A549 (cell line): ENCODE measurements around the gene CYB5D1.
"Not testable (repeated sequence)": the region's sequence is repeated elsewhere in the genome, so short reads cannot be mapped to it uniquely, and the experiment has no call there.

Source experiments
- CEBPB ChIP-seq, 2 experiments: fragments of >200 bp in 1 of 2; sonication (Bioruptor Twin) in 1 of 2; formaldehyde crosslinking in 1 of 2; IDR thresholded peaks; 2 replicates each; pipeline ENCODE4 v1.6.1; 2012 to 2016
- ESRRA ChIP-seq: fragments of 150-350 bp; IDR thresholded peaks from 2 replicates; pipeline ENCODE4 v1.6.1; 2014; ENCODE audit warnings: mild to moderate bottlenecking, low read length, borderline replicate concordance
- POLR2A ChIP-seq: IDR thresholded peaks from 2 replicates; pipeline ENCODE4 v1.6.1; 2012; ENCODE audit warnings: mild to moderate bottlenecking, low read length
- ZFP36 ChIP-seq: fragments of 450-650 bp; IDR thresholded peaks from 2 replicates; pipeline ENCODE4 v1.6.1; 2014; ENCODE audit warnings: borderline replicate concordance; ENCODE audit not compliant: partially characterized antibody
- TF ChIP-seq, protein P1 (sequence below): fragments of >200 bp; sonication (Bioruptor Twin); formaldehyde crosslinking; IDR thresholded peaks from 3 replicates; pipeline ENCODE4 v1.5.1; 2016
- TF ChIP-seq, protein P2 (sequence below): fragments of 200-600 bp; sonication (generic); IDR thresholded peaks from 2 replicates; pipeline ENCODE4 v1.6.1; 2016; ENCODE audit warnings: antibody characterized with exemption, mild to moderate bottlenecking, moderate library complexity

DNA sequence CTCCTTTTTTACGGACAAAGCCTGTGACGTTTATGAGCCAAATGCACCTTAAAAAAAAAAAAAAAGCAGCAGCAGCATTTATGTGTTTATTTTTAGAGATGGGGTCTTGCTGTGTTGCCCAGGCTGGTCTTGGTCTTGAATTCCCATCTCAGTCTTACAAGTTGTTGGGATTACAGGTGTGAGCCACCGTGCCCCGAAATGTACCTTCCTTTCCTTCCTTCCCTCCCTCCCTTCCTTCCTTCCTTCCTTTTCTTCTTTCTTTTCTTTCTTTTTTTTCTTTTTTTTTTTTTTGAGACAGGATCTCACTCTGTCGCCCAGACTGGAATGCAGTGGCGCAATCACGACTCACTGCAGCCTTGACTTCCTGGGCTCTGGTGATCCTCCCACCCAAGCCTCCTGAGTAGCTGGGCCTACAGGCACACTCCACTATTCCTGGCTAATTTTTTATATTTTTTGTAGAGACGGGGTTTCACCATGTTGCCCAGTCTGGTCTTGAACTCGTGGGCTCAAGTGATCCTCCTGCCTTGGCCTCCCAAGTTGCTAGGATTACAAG lies 47.9 kb upstream of the CYB5D1 start:
- not testable (repeated sequence) for TF ChIP-seq ZFP36, POLR2A, ESRRA
- TF ChIP-seq, protein P1, sequence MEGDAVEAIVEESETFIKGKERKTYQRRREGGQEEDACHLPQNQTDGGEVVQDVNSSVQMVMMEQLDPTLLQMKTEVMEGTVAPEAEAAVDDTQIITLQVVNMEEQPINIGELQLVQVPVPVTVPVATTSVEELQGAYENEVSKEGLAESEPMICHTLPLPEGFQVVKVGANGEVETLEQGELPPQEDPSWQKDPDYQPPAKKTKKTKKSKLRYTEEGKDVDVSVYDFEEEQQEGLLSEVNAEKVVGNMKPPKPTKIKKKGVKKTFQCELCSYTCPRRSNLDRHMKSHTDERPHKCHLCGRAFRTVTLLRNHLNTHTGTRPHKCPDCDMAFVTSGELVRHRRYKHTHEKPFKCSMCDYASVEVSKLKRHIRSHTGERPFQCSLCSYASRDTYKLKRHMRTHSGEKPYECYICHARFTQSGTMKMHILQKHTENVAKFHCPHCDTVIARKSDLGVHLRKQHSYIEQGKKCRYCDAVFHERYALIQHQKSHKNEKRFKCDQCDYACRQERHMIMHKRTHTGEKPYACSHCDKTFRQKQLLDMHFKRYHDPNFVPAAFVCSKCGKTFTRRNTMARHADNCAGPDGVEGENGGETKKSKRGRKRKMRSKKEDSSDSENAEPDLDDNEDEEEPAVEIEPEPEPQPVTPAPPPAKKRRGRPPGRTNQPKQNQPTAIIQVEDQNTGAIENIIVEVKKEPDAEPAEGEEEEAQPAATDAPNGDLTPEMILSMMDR = not testable (repeated sequence)
- TF ChIP-seq, protein P2, sequence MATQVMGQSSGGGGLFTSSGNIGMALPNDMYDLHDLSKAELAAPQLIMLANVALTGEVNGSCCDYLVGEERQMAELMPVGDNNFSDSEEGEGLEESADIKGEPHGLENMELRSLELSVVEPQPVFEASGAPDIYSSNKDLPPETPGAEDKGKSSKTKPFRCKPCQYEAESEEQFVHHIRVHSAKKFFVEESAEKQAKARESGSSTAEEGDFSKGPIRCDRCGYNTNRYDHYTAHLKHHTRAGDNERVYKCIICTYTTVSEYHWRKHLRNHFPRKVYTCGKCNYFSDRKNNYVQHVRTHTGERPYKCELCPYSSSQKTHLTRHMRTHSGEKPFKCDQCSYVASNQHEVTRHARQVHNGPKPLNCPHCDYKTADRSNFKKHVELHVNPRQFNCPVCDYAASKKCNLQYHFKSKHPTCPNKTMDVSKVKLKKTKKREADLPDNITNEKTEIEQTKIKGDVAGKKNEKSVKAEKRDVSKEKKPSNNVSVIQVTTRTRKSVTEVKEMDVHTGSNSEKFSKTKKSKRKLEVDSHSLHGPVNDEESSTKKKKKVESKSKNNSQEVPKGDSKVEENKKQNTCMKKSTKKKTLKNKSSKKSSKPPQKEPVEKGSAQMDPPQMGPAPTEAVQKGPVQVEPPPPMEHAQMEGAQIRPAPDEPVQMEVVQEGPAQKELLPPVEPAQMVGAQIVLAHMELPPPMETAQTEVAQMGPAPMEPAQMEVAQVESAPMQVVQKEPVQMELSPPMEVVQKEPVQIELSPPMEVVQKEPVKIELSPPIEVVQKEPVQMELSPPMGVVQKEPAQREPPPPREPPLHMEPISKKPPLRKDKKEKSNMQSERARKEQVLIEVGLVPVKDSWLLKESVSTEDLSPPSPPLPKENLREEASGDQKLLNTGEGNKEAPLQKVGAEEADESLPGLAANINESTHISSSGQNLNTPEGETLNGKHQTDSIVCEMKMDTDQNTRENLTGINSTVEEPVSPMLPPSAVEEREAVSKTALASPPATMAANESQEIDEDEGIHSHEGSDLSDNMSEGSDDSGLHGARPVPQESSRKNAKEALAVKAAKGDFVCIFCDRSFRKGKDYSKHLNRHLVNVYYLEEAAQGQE = not testable (repeated sequence)
- peak; percentile 39 to 81; a peak in 3 of 4 replicates for TF ChIP-seq CEBPB (IDR thresholded peaks at IDR 0.05)
